Right lobe of liver (tissue), 6 donors: Measurements from ENCODE around the gene ISY1. TPM values are rescaled to one million over a fixed set of nuclear protein-coding genes. Genes with fewer than 3 reads are reported as not detected.
"Not testable (repeated sequence)": the region's sequence is repeated elsewhere in the genome, so short reads cannot be mapped to it uniquely, and the experiment has no call there.

Experiments
- ATAC-seq, 4 donors: fragments of 200-7000 bp; cut with Tn5 transposase; one replicate each; pipeline ENCODE4 v1.9.1; 2020; ENCODE audit warnings: mild to moderate bottlenecking in 4 of 4, moderate library complexity in 4 of 4
- DNase-seq, 3 donors: peaks; one replicate each; pipeline ENCODE4 v3.0.0-alpha.2; 2020
- H3K27ac ChIP-seq, 3 donors: fragments of 200-600 bp; one replicate each; pipeline ENCODE4 v1.8.0; 2022
- H3K27me3 ChIP-seq, 2 donors: fragments of 200-600 bp; one replicate each; pipeline ENCODE4 v1.8.0; 2022
- H3K36me3 ChIP-seq, 4 donors: fragments of 200-600 bp; sonication (generic) in 1 of 4; one replicate each; pipeline versions ENCODE4 v1.5.1 to v1.8.0; 2017 to 2022; ENCODE audit warnings: control low read depth in 1 of 4
- H3K4me1 ChIP-seq, 4 donors: fragments of 200-600 bp; sonication (generic) in 1 of 4; one replicate each; pipeline versions ENCODE4 v1.5.1 to v1.8.0; 2017 to 2022; ENCODE audit warnings: control low read depth in 1 of 4
- H3K4me3 ChIP-seq, 3 donors: fragments of 200-600 bp; one replicate each; pipeline ENCODE4 v1.8.0; 2022
- H3K9me3 ChIP-seq, 4 donors: fragments of 200-600 bp; sonication (generic) in 1 of 4; one replicate each; pipeline versions ENCODE4 v1.5.1 to v1.8.0; 2017 to 2022; ENCODE audit warnings: control low read depth in 1 of 4
- CTCF ChIP-seq, 4 donors: fragments of 200-600 bp in 3 of 4; fragments of 450-650 bp in 1 of 4; IDR thresholded peaks; one replicate each; pipeline versions ENCODE4 v1.5.1 to v1.8.0; 2016 to 2022; ENCODE audit warnings: antibody characterized with exemption in 4 of 4, mild to moderate bottlenecking in 2 of 4
- POLR2A ChIP-seq: fragments of 450-650 bp; IDR thresholded peaks from one replicate; pipeline ENCODE4 v1.6.1; 2017; ENCODE audit warnings: antibody characterized with exemption, mild to moderate bottlenecking
- WGBS: methylation state at CpG from one replicate; pipeline ENCODE4 v1.1.6; 2018; ENCODE audit warnings: low coverage, low lambda C conversion rate; ENCODE audit not compliant: insufficient coverage; ENCODE audit errors: missing lambda C conversion rate; 5-methylcytosine and 5-hydroxymethylcytosine counted together
- intact Hi-C, 2 donors: fragments of 100-400 bp; cut with DNase I; formaldehyde crosslinking; loops; one replicate each; pipeline versions ENCODE4 v1.11.2 to v1.14.1; 2022
- total RNA-seq, 6 experiments: library from RNA; depleted of rRNA in 2 of 6; stranded (reverse); fragments of >200 nt in 2 of 6; fragmentation: NEBNext Ultra II Directional in 3 of 6; extraction: Animal tissue kit (Norgen Biotek cat#: 25700) in 3 of 6; gene quantifications; one replicate each; pipeline versions ENCODE4 v1.1.0 to v1.2.4, GENCODE V29; 2016 to 2023
- donor health status: DM: no; HTN: yes; CAD: no.
- donor health status: DM: no; HTN: no; CAD: no.
- donor health status: DM: no; HTN: no; CAD: no.
- donor health status: DM: no; HTN: yes; CAD: no.
- donor health status: DM: no; HTN: yes; CAD: no.

ISY1 gene
- total RNA-seq, 6 experiments from 2014 or later: 2.8 to 10.8 (median 8.9) TPM

GRCh38 chr3:129100274-129100673 is 60.6 kb downstream of the ISY1 start:
- WGBS: 69% methylated on average over 1 of the region's 1 CpG
- Histone ChIP-seq H3K4me1 (peaks cover 0 to 11% (median 0%) of the 10 kb centered on the region in 4 donors), H3K9me3 (no peaks in the 10 kb centered on the region), H3K36me3 (peaks cover 0 to 6% (median 2%) of the 10 kb centered on the region in 4 donors), H3K27ac (no peak overlapping the region), H3K4me3 (no peak overlapping the region), H3K27me3 (no peaks in the 10 kb centered on the region)
- TF ChIP-seq POLR2A: no peak
- no peak for TF ChIP-seq CTCF (IDR thresholded peaks at IDR 0.05)
- no peak for DNase-seq
- no peak for ATAC-seq
- intact Hi-C loops: no loop called here

- intact Hi-C loops: no loop called here
- no peaks in the 10 kb centered on the region for H3K4me1 ChIP-seq
- H3K27ac ChIP-seq: no peak overlapping the region
- WGBS: no CpG with 5 or more reads among the region's 10 CpGs
- TF ChIP-seq POLR2A (no peak), CTCF (IDR thresholded peaks at IDR 0.05) (no peak)
- no peak overlapping the region for H3K4me3 ChIP-seq
- H3K36me3 ChIP-seq: peaks cover 0 to 29% (median 15%) of the 10 kb centered on the region in 4 donors
- DNase-seq (no peak), ATAC-seq (peak in 1 of 4 donors; percentile 5)
- H3K9me3 ChIP-seq: no peaks in the 10 kb centered on the region
- no peaks in the 10 kb centered on the region for H3K27me3 ChIP-seq
These were observed 65.6 kb downstream of the ISY1 start for GRCh38 chr3:129095285-129095684.

- intact Hi-C loops, H3K9me3 ChIP-seq, DNase-seq, H3K4me3 ChIP-seq, H3K27me3 ChIP-seq, H3K4me1 ChIP-seq, H3K27ac ChIP-seq: not testable (repeated sequence)
- no CpG with 5 or more reads among the region's 6 CpGs for WGBS
- H3K36me3 ChIP-seq: peaks cover 0 to 19% (median 6%) of the 10 kb centered on the region in 4 donors
- ATAC-seq: peak; percentile 14 to 77 (median 68)
These were observed 72.6 kb downstream of the ISY1 start for GRCh38 chr3:129088312-129088711.

- H3K9me3 ChIP-seq, H3K27me3 ChIP-seq, H3K27ac ChIP-seq, H3K4me1 ChIP-seq, intact Hi-C loops, DNase-seq, H3K4me3 ChIP-seq: not testable (repeated sequence)
- ATAC-seq: peak; percentile 66 to 76 (median 71)
- WGBS: no CpG with 5 or more reads among the region's 9 CpGs
- H3K36me3 ChIP-seq: peaks cover 0 to 15% (median 5%) of the 10 kb centered on the region in 4 donors
These were observed 73.0 kb downstream of the ISY1 start for GRCh38 chr3:129087904-129088303.

GRCh38 chr3:129087138-129087702 is 73.6 kb downstream of the ISY1 start:
- Histone ChIP-seq H3K9me3 (no peaks in the 10 kb centered on the region), H3K4me1 (no peaks in the 10 kb centered on the region), H3K4me3 (no peak overlapping the region), H3K36me3 (peaks cover 0 to 11% (median 4%) of the 10 kb centered on the region in 4 donors), H3K27ac (peak overlapping the region; percentile 40 to 57 (median 51)), H3K27me3 (no peaks in the 10 kb centered on the region)
- intact Hi-C loops: no loop called here
- no CpG with 5 or more reads among the region's 8 CpGs for WGBS
- TF ChIP-seq CTCF (IDR thresholded peaks at IDR 0.05) (no peak), POLR2A (no peak)
- DNase-seq (no peak), ATAC-seq (peak in 2 of 4 donors; percentile 3 to 20)
